Trophoblast cell (in vitro differentiated cells and primary cell): ENCODE results near the gene XKRX.

Experiments
- DNase-seq, 2 donors: peaks; one replicate each; pipeline ENCODE4 v3.0.0-alpha.2; 2016
- H2AFZ ChIP-seq: 2 replicates; pipeline ENCODE4 v1.6.1; 2013; ENCODE audit warnings: low read length, moderate library complexity, mild to moderate bottlenecking; ENCODE audit not compliant: insufficient read depth, poor library complexity
- H2AK5ac ChIP-seq: 2 replicates; pipeline ENCODE4 v1.6.1; 2013; ENCODE audit warnings: mild to moderate bottlenecking, low read length
- H2BK120ac ChIP-seq: 2 replicates; pipeline ENCODE4 v1.6.1; 2013; ENCODE audit warnings: low read length, mild to moderate bottlenecking, moderate library complexity; ENCODE audit not compliant: insufficient read depth, poor library complexity
- H2BK12ac ChIP-seq: 2 replicates; pipeline ENCODE4 v1.6.1; 2013; ENCODE audit warnings: mild to moderate bottlenecking, low read length, moderate library complexity
- H2BK5ac ChIP-seq: 2 replicates; pipeline ENCODE4 v1.6.1; 2013; ENCODE audit warnings: low read length, low read depth, moderate library complexity, mild to moderate bottlenecking; ENCODE audit not compliant: poor library complexity
- H3K14ac ChIP-seq: 2 replicates; pipeline ENCODE4 v1.6.1; 2013; ENCODE audit warnings: mild to moderate bottlenecking, low read length
- H3K18ac ChIP-seq: 2 replicates; pipeline ENCODE4 v1.6.1; 2013; ENCODE audit warnings: mild to moderate bottlenecking, low read length
- H3K23ac ChIP-seq: 2 replicates; pipeline ENCODE4 v1.6.1; 2013; ENCODE audit warnings: low read length
- H3K27ac ChIP-seq: 2 replicates; pipeline ENCODE4 v1.5.1; 2013; ENCODE audit warnings: low read depth, mild to moderate bottlenecking, inconsistent platforms, low read length, moderate library complexity
- H3K27me3 ChIP-seq: 2 replicates; pipeline ENCODE4 v1.6.1; 2013; ENCODE audit warnings: inconsistent platforms, mild to moderate bottlenecking, low read length, moderate library complexity; ENCODE audit not compliant: insufficient read depth
- H3K36me3 ChIP-seq, 2 experiments: 1 replicate in 1 of 2; 2 replicates in 1 of 2; pipeline ENCODE4 v1.6.1; 2013; ENCODE audit warnings: low read length in 2 of 2, mild to moderate bottlenecking in 2 of 2, moderate library complexity in 1 of 2; ENCODE audit not compliant: insufficient read depth in 2 of 2, control insufficient read depth in 1 of 2
- H3K4ac ChIP-seq: 2 replicates; pipeline ENCODE4 v1.6.1; 2013; ENCODE audit warnings: low read depth, mild to moderate bottlenecking, low read length, moderate library complexity
- H3K4me1 ChIP-seq, 2 experiments: 1 replicate in 1 of 2; 2 replicates in 1 of 2; pipeline ENCODE4 v1.6.1; 2013; ENCODE audit warnings: low read length in 2 of 2, mild to moderate bottlenecking in 2 of 2, moderate library complexity in 1 of 2; ENCODE audit not compliant: insufficient read depth in 2 of 2, control insufficient read depth in 1 of 2
- H3K4me2 ChIP-seq: 2 replicates; pipeline ENCODE4 v1.6.1; 2013; ENCODE audit warnings: inconsistent platforms, mild to moderate bottlenecking, low read length, moderate library complexity
- H3K4me3 ChIP-seq: 2 replicates; pipeline ENCODE4 v1.5.1; 2013; ENCODE audit warnings: mild to moderate bottlenecking, low read depth, low read length, inconsistent platforms
- H3K79me1 ChIP-seq: one replicate; pipeline ENCODE4 v1.6.1; 2013; ENCODE audit warnings: low read length
- H3K79me2 ChIP-seq: 2 replicates; pipeline ENCODE4 v1.6.1; 2013; ENCODE audit warnings: low read length, mild to moderate bottlenecking; ENCODE audit not compliant: control insufficient read depth, insufficient read depth, poor library complexity
- H3K9ac ChIP-seq: 2 replicates; pipeline ENCODE4 v1.6.1; 2013; ENCODE audit warnings: mild to moderate bottlenecking, low read length
- H3K9me3 ChIP-seq: 2 replicates; pipeline ENCODE4 v1.6.1; 2013; ENCODE audit warnings: low read depth, mild to moderate bottlenecking, control low read depth, inconsistent platforms, low read length; ENCODE audit not compliant: insufficient read depth
- H4K12ac ChIP-seq: 2 replicates; pipeline ENCODE4 v1.6.1; 2013; ENCODE audit warnings: low read depth, mild to moderate bottlenecking, low read length, moderate library complexity
- H4K8ac ChIP-seq: 2 replicates; pipeline ENCODE4 v1.6.1; 2013; ENCODE audit warnings: low read depth, mild to moderate bottlenecking, low read length, moderate library complexity
- H4K91ac ChIP-seq: one replicate; pipeline ENCODE4 v1.6.1; 2013; ENCODE audit warnings: low read depth, mild to moderate bottlenecking, low read length, moderate library complexity
- WGBS: extraction: QIAGEN DNeasy Blood & Tissue Kit; methylation state at CpG from one replicate; pipeline ENCODE4 v1.1.7; 2013; ENCODE audit warnings: missing lambda C conversion rate; ENCODE audit not compliant: insufficient read length, insufficient coverage; ENCODE audit errors: extremely low coverage; 5-methylcytosine and 5-hydroxymethylcytosine counted together

Gene XKRX

GRCh38 chrX:100880368-100880767 is 48.3 kb downstream of the XKRX start:
- Histone ChIP-seq H3K18ac (no peak overlapping the region), H3K4ac (no peak overlapping the region), H3K4me3 (no peak overlapping the region), H4K8ac (no peak overlapping the region), H2BK120ac (no peak overlapping the region), H2BK12ac (no peak overlapping the region), H3K4me1 (no peaks in the 10 kb centered on the region), H3K79me1 (no peaks in the 10 kb centered on the region), H3K36me3 (no peaks in the 10 kb centered on the region), H2AFZ (no peak overlapping the region), H3K27ac (no peak overlapping the region), H3K4me2 (no peak overlapping the region), H2AK5ac (no peak overlapping the region), H3K27me3 (no peaks in the 10 kb centered on the region), H3K9ac (no peak overlapping the region), H2BK5ac (no peak overlapping the region), H4K91ac (no peak overlapping the region), H3K79me2 (no peaks in the 10 kb centered on the region), H3K9me3 (no peaks in the 10 kb centered on the region), H3K14ac (no peak overlapping the region), H3K23ac (no peak overlapping the region), H4K12ac (no peak overlapping the region)
- DNase-seq, result no peak
- WGBS, result no CpG with 5 or more reads among the region's 2 CpGs

- H3K27ac ChIP-seq, result no peak within 1 kb of the TSS
- no peak within 1 kb of the TSS for H4K8ac ChIP-seq
- H3K4ac ChIP-seq, result no peak within 1 kb of the TSS
- no peak within 1 kb of the TSS for H3K18ac ChIP-seq
- no peak within 1 kb of the TSS for H2AFZ ChIP-seq
- no peak within 1 kb of the TSS for H4K91ac ChIP-seq
- no peaks in the 10 kb centered on the region for H3K27me3 ChIP-seq
- H2BK120ac ChIP-seq, result no peak within 1 kb of the TSS
- H3K4me1 ChIP-seq, result no peaks in the 10 kb centered on the region
- no peak for DNase-seq
- H2BK12ac ChIP-seq, result no peak within 1 kb of the TSS
- no peak within 1 kb of the TSS for H3K4me2 ChIP-seq
- no peaks in the 10 kb centered on the region for H3K79me1 ChIP-seq
- H3K4me3 ChIP-seq, result no peak within 1 kb of the TSS
- no peak within 1 kb of the TSS for H2BK5ac ChIP-seq
- H3K14ac ChIP-seq, result no peak within 1 kb of the TSS
- H3K23ac ChIP-seq, result no peak within 1 kb of the TSS
- H2AK5ac ChIP-seq, result no peak within 1 kb of the TSS
- H3K36me3 ChIP-seq, result no peaks in the 10 kb centered on the region
- WGBS, result no CpG with 5 or more reads among the region's 2 CpGs
- H4K12ac ChIP-seq, result no peak within 1 kb of the TSS
- H3K9me3 ChIP-seq, result no peaks in the 10 kb centered on the region
- H3K79me2 ChIP-seq, result no peaks in the 10 kb centered on the region
- no peak within 1 kb of the TSS for H3K9ac ChIP-seq
These were observed 54.4 kb downstream of the XKRX start, which contains the start of gene NOX1 for GRCh38 chrX:100874325-100874724. TSS of gene NOX1 (minus strand) at chrX:100874359. CDS start at chrX:100874139, 220 bp downstream.

- Histone ChIP-seq H3K79me1 (no peaks in the 10 kb centered on the region), H4K91ac (no peak overlapping the region), H3K23ac (no peak overlapping the region), H2AFZ (no peak overlapping the region), H3K36me3 (no peaks in the 10 kb centered on the region), H2BK12ac (no peak overlapping the region), H4K8ac (no peak overlapping the region), H3K9me3 (no peaks in the 10 kb centered on the region), H2BK120ac (no peak overlapping the region), H3K4ac (no peak overlapping the region), H3K4me2 (no peak overlapping the region), H2BK5ac (no peak overlapping the region), H4K12ac (no peak overlapping the region), H3K4me1 (no peaks in the 10 kb centered on the region), H3K18ac (no peak overlapping the region), H3K14ac (no peak overlapping the region), H3K27me3 (no peaks in the 10 kb centered on the region), H3K4me3 (no peak overlapping the region), H3K79me2 (no peaks in the 10 kb centered on the region), H3K9ac (no peak overlapping the region), H2AK5ac (no peak overlapping the region), H3K27ac (no peak overlapping the region)
- no CpG with 5 or more reads among the region's 9 CpGs for WGBS
- no peak for DNase-seq
These were observed 56.8 kb downstream of the XKRX start for GRCh38 chrX:100871594-100872560.

- H3K79me1 ChIP-seq, result no peaks in the 10 kb centered on the region
- no peak overlapping the region for H2BK120ac ChIP-seq
- no peak overlapping the region for H3K27ac ChIP-seq
- H3K4me2 ChIP-seq, result no peak overlapping the region
- H2AK5ac ChIP-seq, result no peak overlapping the region
- H3K18ac ChIP-seq, result no peak overlapping the region
- H3K79me2 ChIP-seq, result no peaks in the 10 kb centered on the region
- H3K4me1 ChIP-seq, result no peaks in the 10 kb centered on the region
- H4K8ac ChIP-seq, result no peak overlapping the region
- H2BK5ac ChIP-seq, result no peak overlapping the region
- no peak for DNase-seq
- H3K4ac ChIP-seq, result no peak overlapping the region
- H4K12ac ChIP-seq, result no peak overlapping the region
- no peaks in the 10 kb centered on the region for H3K9me3 ChIP-seq
- no peak overlapping the region for H3K14ac ChIP-seq
- H2AFZ ChIP-seq, result no peak overlapping the region
- H2BK12ac ChIP-seq, result no peak overlapping the region
- H3K27me3 ChIP-seq, result no peaks in the 10 kb centered on the region
- H3K4me3 ChIP-seq, result no peak overlapping the region
- no peaks in the 10 kb centered on the region for H3K36me3 ChIP-seq
- H4K91ac ChIP-seq, result no peak overlapping the region
- 100% methylated on average over 2 of the region's 5 CpGs for WGBS
- no peak overlapping the region for H3K9ac ChIP-seq
- H3K23ac ChIP-seq, result no peak overlapping the region
These were observed 58.2 kb downstream of the XKRX start for GRCh38 chrX:100870527-100870926.
